Measurements from ENCODE around the gene SRPK2.
"Not testable (repeated sequence)": the region's sequence is repeated elsewhere in the genome, so short reads cannot be mapped to it uniquely, and the experiment has no call there.

- not testable (repeated sequence) for TF ChIP-seq CTCF, POLR2A (IDR thresholded peaks at IDR 0.05)
Observed at GRCh38 chr7:105437356-105437755, 48.6 kb upstream of the SRPK2 start.

Measured in testis (tissue), 2 donors.